Inferior parietal cortex (tissue), 1 donor: ENCODE measurements around the gene GFAP.
A peak's percentile ranks its signal among the peaks of the same experiment; 100 is the strongest.

Source experiments
- DNase-seq: peaks from one replicate; pipeline ENCODE4 v3.0.0-alpha.2; 2016; ENCODE audit errors: extremely low spot score

Gene GFAP

GRCh38 chr17:44932096-44932786 lies 16.9 kb upstream of the GFAP start:
- no peak for DNase-seq

- DNase-seq = no peak
Measured at GRCh38 chr17:44931376-44931775, 16.1 kb upstream of the GFAP start.

- DNase-seq = peak; percentile 20
Measured at GRCh38 chr17:44930667-44931066, 15.4 kb upstream of the GFAP start.

- no peak for DNase-seq
Measured at GRCh38 chr17:44928950-44929720, 13.8 kb upstream of the GFAP start.

- no peak for DNase-seq
Measured at GRCh38 chr17:44928136-44928535, 12.8 kb upstream of the GFAP start.

DNA sequence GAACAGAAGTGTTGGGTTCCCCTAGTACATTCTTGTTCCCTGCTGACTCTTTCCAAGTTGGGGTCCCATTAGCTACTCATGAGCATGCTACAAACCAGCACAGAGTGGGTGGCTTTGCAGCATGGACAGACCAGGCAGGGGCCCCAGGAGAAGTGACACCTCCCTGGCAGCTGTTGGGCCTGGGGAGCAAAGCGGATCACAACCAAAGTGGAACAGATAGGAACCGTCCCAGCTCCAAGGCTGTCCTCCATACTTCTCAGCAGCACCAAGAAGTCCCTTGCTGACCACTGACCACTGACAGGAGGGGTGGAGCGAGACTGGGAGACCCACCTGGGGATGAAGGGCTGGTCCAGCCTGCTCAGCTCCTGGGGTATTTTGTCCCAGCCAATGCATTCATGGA lies 12.4 kb upstream of the GFAP start:
- no peak for DNase-seq

DNA sequence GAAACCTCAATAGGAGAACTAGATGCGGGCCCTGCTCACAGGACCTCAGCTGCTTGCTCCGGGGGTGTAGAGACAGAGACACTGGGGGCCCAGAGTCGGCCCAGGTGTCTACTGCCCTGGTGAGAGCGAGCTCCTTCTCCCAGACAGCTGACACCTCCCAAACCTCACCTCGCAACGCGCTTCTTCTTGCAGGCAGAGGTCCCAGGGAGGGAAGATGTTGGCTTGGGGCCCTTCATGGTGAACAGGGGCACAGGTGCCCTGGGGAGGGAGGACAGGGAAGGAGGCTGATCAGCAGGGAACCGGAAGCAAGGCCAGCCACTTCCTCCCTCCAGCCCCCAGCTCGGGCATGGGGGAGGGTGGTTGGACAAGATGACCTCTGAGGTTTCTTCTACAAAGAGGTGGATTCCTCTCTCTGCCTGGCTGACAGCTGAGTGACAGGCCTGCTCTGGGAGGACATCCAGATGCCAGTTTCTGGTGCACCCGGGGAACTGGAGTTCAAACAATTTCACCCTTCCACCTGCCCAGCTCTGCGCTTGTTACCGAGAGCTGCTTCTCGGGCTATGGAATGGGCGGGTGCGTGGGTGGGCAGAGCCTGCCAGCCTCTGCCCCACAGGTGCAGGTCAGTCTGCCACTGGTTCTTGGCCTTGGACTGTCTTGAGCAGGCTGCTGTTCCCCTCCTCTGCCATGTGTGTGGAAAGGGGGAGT lies 11.7 kb upstream of the GFAP start:
- DNase-seq = no peak

- no peak for DNase-seq
Measured at GRCh38 chr17:44925731-44926697, 10.7 kb upstream of the GFAP start.

DNA sequence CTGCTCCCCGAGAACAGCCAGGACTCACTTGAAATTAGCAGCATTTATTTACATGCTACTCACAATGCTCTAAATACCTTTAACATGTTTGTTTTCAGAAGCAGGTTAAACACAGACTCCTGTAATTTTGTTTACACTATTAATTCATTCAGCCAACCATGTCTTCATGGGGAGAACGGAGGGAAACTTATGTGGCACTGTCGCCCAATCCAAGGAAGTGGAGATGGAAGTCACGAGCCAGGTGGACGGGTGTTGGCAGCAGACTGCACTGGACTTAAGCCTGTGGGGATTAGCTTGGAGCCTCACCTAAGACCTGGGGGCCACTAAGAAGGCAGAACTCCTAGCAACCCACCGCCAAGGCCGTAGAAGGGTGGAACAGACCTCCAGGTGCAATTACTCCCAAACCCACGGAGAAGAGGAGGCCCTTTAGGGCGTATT lies 8.8 kb upstream of the GFAP start:
- no peak for DNase-seq

DNA sequence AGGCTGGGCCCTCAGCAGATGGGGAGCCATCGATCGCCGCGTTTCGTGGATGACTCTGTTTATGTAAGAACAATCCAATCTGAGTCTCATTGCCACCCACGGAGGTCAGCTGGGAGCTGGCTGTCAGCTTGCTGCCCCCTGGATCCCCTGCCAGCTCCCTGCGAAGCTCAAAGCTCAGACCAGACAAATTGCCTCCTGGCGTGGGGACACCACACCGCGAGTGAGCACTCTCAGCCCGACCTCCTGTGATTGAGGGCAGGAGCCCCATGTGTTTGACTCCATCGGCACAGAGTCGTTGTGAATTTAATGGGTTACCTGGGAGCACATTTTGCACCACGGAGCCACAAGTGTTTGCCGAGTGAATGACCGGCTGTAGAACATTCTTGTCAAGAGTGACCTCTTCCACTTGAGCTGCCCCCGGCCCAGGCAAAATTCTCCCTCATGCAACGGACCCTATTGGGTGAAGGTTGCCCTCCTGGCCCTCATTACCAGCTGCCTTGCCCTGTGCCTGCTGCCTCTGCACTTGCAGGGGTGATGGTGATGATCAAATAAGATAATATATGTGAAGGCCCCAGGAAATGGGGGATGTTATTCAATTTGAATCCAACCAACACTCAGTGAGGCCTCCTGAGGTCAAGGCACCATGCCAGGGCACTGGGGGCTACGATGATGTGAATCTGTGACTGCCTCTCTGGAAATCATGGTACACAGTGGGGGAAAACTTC lies 7.6 kb upstream of the GFAP start:
- DNase-seq = no peak

DNA sequence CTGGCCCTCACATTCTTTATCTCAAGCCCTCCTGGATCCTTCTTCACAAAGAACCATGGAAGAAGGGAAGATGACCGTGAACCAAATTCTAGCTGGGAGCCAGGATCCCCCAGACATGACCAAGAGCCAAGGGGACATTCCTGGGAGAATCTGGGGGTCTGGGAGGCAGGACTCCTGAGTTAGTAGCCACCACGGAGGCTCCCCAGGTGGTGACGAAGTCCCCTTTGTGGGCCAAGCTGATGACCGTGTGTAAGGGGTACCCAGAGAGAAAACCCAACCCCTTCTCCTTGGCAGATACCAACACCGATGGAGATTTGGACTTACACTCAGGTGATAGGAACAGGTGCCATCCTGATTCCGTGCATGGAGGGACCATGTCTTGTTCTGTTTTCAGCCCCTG lies 6.8 kb upstream of the GFAP start:
- no peak for DNase-seq

DNA sequence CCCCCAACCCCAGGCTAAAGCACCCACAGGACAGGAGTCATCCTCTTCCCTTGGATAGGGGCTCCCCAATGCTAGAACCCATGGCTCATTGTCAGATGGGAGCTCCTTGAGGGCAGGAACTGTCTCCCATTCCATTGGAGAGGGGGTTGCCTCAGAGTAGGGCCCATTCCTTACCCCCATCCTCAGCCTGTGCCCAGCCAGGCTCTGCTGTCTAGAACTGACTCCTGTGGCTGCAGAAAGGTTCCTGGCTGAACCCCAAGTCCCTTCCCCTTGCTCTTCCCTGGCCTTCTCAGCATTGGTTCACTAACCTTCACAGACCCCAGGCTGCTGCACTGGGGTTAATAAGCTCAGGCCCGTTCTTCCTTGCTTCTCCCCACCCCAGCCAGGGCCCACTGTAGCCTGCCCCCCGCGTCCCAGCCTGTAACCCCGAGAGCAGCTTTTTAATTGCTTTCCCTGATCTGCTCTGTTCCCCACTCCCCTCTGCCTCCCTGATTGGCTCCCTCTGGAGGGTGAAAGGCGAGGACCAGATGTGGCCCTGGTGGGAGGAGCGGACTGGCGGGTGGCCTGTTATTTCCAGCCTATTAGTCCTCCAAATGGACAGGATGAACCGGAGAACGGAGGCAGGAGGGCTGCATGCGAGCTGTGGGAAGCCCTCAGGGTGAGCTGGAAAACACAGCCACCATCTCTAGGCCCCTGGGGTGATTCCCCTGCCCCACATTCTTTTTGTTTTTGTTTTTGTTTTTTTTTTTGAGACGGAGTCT lies 6.0 kb upstream of the GFAP start:
- DNase-seq = no peak

DNA sequence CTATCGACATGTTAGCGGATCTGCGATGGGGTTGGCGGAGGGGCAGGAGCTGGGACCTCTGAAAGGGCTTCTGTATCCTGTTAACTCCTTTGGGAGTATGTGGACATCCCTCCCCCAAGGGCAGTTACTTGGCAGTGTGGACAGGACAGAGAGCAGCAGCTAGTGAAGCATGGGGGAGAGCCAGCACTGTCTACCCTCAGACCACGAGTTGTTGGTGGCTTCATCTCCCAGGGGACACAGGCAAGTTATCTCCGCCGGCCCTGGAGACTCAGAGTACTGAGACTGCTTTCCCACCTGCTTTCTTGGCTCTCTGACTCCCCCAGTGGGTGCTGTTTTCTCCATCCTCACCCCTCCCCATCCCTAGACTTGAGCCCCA lies 5.3 kb upstream of the GFAP start:
- DNase-seq = no peak

DNA sequence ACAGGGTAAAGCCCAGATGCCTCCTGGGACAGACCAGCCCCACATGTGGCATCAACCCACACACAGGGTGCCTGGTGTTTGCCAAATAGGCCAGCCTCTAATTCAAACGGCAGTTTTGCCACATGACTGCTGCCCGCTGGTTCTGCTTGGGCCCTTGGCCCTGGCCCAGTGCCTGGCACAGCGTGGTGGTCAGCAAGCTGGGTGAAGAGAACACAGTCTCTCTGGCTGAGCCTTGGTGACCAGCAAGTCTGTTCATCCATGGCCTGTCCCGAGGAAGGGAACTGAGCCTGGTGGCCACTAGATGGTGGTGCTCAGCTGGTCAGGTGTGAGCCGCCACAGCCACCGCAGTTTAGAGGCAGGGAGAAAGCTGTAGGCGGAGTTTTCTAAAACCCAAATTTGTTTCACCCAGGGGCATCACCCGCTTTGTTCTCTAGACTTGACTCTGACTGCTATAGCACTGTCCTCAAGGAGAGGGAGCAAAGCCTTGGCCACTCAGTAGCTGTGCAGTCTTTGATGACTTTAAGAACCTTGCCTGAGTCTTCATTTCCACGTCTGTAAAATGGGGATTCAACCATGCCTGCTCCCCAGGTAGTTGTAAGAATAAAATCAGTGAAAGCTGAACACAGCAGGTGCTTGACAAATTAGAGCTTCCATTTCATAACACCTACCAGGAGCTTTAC lies 4.7 kb upstream of the GFAP start:
- DNase-seq = peak; percentile 83

- no peak for DNase-seq
Measured at GRCh38 chr17:44919411-44919810, 4.1 kb upstream of the GFAP start.

- no peak for DNase-seq
Measured at GRCh38 chr17:44918006-44918405, 2.7 kb upstream of the GFAP start.

- DNase-seq = no peak
Measured at GRCh38 chr17:44917456-44917855, 2.2 kb upstream of the GFAP start.

GRCh38 chr17:44916781-44917241 lies 1.5 kb upstream of the GFAP start:
- peak; percentile 29 for DNase-seq
